K562 (cell line): Measurements from ENCODE around the gene WNK1. TPM values are rescaled to one million over a fixed set of nuclear protein-coding genes. Genes with fewer than 3 reads are reported as not detected.

Experiments used
- ATAC-seq: fragments of 200-7000 bp; cut with Tn5 transposase; 3 replicates; pipeline ENCODE4 v1.9.1; 2020; ENCODE audit warnings: moderate library complexity
- BruUV-seq: library from RNA; stranded (reverse); fragments of 400-500 nt; replicated peaks from 2 replicates; lab custom pipeline; 2021; lab: Mats Ljungman, UMichigan
- CTCF ChIA-PET: fragments of 300-600 bp; formaldehyde crosslinking; extraction: SDS; loops from one replicate; lab custom pipeline; 2021; ENCODE audit warnings: low intra/inter-chr PET ratio; lab: Yijun Ruan, JAX
- POLR2A ChIA-PET: fragments of 300-600, 350-650 bp; sonication (Branson Sonifier 250); formaldehyde crosslinking; extraction: SDS; loops from one replicate; lab custom pipeline; 2021; ENCODE audit warnings: antibody characterized with exemption, inconsistent platforms; lab: Yijun Ruan, JAX
- DNase-seq, 4 experiments: peaks; one replicate each; pipeline versions ENCODE4 v3.0.0 to v3.0.0-alpha.2; 2011 to 2018; ENCODE audit warnings: low spot score in 3 of 4, mixed read lengths in 3 of 4; ENCODE audit errors: extremely low read depth in 1 of 4
- FAIRE-seq: peaks from 2 replicates; lab custom pipeline; 2011; peaks lifted over from hg19 to GRCh38; lab: Jason Lieb, UNC
- H2AFZ ChIP-seq: 2 replicates; pipeline ENCODE4 v1.6.0; 2011; ENCODE audit warnings: low read depth, low read length, control low read depth, inconsistent platforms
- H3K27ac ChIP-seq: fragments of 200-600 bp; 3 replicates; pipeline ENCODE4 v1.8.0; 2011; ENCODE audit warnings: low read depth, mild to moderate bottlenecking, control low read depth, inconsistent platforms, low read length, moderate library complexity, mixed read lengths; ENCODE audit errors: extremely low read depth
- H3K27me3 ChIP-seq, 2 experiments: fragments of 300-600 bp in 1 of 2; 2 replicates in 1 of 2; 3 replicates in 1 of 2; pipeline versions ENCODE4 v1.6.0 to v1.8.0; 2011; ENCODE audit warnings: inconsistent platforms in 2 of 2, low read length in 2 of 2, mild to moderate bottlenecking in 1 of 2, mixed read lengths in 1 of 2, moderate library complexity in 1 of 2; ENCODE audit not compliant: control insufficient read depth in 2 of 2, insufficient read depth in 2 of 2
- H3K36me3 ChIP-seq: fragments of 300-600 bp; 3 replicates; pipeline ENCODE4 v1.8.0; 2011; ENCODE audit warnings: mild to moderate bottlenecking, low read length, inconsistent platforms; ENCODE audit not compliant: control insufficient read depth, insufficient read depth
- H3K4me1 ChIP-seq, 2 experiments: fragments of 200-600 bp in 1 of 2; replicated peaks in 1 of 2; 2 replicates in 1 of 2; 3 replicates in 1 of 2; pipeline versions ENCODE4 v1.5.1 to v1.8.0; 2011; ENCODE audit warnings: inconsistent platforms in 2 of 2, low read length in 2 of 2, mild to moderate bottlenecking in 1 of 2, mixed read lengths in 1 of 2, moderate library complexity in 1 of 2; ENCODE audit not compliant: control insufficient read depth in 2 of 2, insufficient read depth in 2 of 2
- H3K4me2 ChIP-seq: 2 replicates; pipeline ENCODE4 v1.6.1; 2011; ENCODE audit warnings: low read length, control low read depth, inconsistent platforms, mixed read lengths; ENCODE audit not compliant: insufficient read depth
- H3K4me3 ChIP-seq: fragments of 200-600 bp; sonication (generic), shearing (Covaris generic); 2 replicates; pipeline ENCODE4 v1.5.1; 2016; ENCODE audit warnings: control low read depth, inconsistent platforms
- H3K79me2 ChIP-seq: fragments of 200-600 bp; 3 replicates; pipeline ENCODE4 v1.8.0; 2011; ENCODE audit warnings: low read length, inconsistent platforms; ENCODE audit not compliant: control insufficient read depth, insufficient read depth
- H3K9ac ChIP-seq, 2 experiments: 2 replicates each; pipeline versions ENCODE4 v1.6.0 to v1.6.1; 2011; ENCODE audit warnings: low read depth in 2 of 2, low read length in 2 of 2, control low read depth in 1 of 2, inconsistent platforms in 1 of 2, mild to moderate bottlenecking in 1 of 2, mixed read lengths in 1 of 2; ENCODE audit not compliant: insufficient read depth in 1 of 2
- H3K9me1 ChIP-seq: one replicate; pipeline ENCODE4 v1.6.0; 2011; ENCODE audit warnings: inconsistent platforms, mild to moderate bottlenecking, low read length, moderate library complexity; ENCODE audit not compliant: control insufficient read depth, insufficient read depth
- H3K9me3 ChIP-seq: replicated peaks from 2 replicates; pipeline ENCODE4 v1.5.1; 2011; ENCODE audit warnings: low read depth, low read length, inconsistent platforms; ENCODE audit not compliant: control insufficient read depth, insufficient read depth
- H4K20me1 ChIP-seq: replicated peaks from 2 replicates; pipeline ENCODE4 v1.6.1; 2011; ENCODE audit warnings: low read length, inconsistent platforms, mixed read lengths; ENCODE audit not compliant: control insufficient read depth, insufficient read depth
- BDP1 ChIP-seq: IDR thresholded peaks from 3 replicates; pipeline ENCODE4 v1.6.1; 2011; ENCODE audit not compliant: insufficient read length, insufficient read depth
- ILK ChIP-seq: fragments of 450-650 bp; IDR thresholded peaks from 2 replicates; pipeline ENCODE4 v1.6.1; 2016; ENCODE audit warnings: missing genetic modification characterization, low read depth, mild to moderate bottlenecking, missing compliant biosample characterization, moderate library complexity, borderline replicate concordance
- KAT8 ChIP-seq: fragments of 450-650 bp; IDR thresholded peaks from 2 replicates; pipeline ENCODE4 v1.6.1; 2016; ENCODE audit warnings: low read depth, mild to moderate bottlenecking
- PHF8 ChIP-seq: fragments of 200-600 bp; sonication (generic); IDR thresholded peaks from 2 replicates; pipeline ENCODE4 v1.6.1; 2012; ENCODE audit warnings: mixed run types, mild to moderate bottlenecking, inconsistent platforms, low read length, moderate library complexity, borderline replicate concordance
- ZKSCAN8 ChIP-seq: fragments of 200-800 bp; sonication (Bioruptor generic); IDR thresholded peaks from 2 replicates; pipeline ENCODE4 v1.6.1; 2016; ENCODE audit warnings: missing genetic modification characterization, missing compliant biosample characterization
- ZNF3 ChIP-seq: fragments of 250-450 bp; sonication (Bioruptor Pico); IDR thresholded peaks from 2 replicates; pipeline ENCODE4 v1.5.0; 2021; ENCODE audit warnings: mild to moderate bottlenecking, moderate library complexity
- ZNF655 ChIP-seq: fragments of 250-450 bp; sonication (Bioruptor Pico); IDR thresholded peaks from 2 replicates; pipeline ENCODE4 v1.5.0; 2021
- WGBS: fragments of 100-300 bp; shearing (Covaris generic); methylation state at CpG from one replicate; pipeline ENCODE4 v1.1.6; 2016; ENCODE audit warnings: low coverage, mixed read lengths; ENCODE audit not compliant: insufficient coverage; ENCODE audit errors: missing lambda C conversion rate; 5-methylcytosine and 5-hydroxymethylcytosine counted together
- in situ Hi-C: fragments of 300-500 bp; cut with MboI; formaldehyde crosslinking; loops from 4 replicates; pipeline ENCODE4 v1.15.0; 2018; ENCODE audit warnings: inconsistent platforms, mixed read lengths
- intact Hi-C: fragments of 100-400 bp; cut with micrococcal nuclease; formaldehyde crosslinking; loops from 2 replicates; pipeline ENCODE4 v1.14.2; 2022
- polyA plus RNA-seq, 8 experiments: library from polyadenylated mRNA; depleted of rRNA in 4 of 8; stranded (reverse) in 5 of 8; unstranded in 3 of 8; fragments of >200 nt; fragmentation: Nextera tagmentation in 2 of 8; fragmentation: Illumina TruSeq in 1 of 8; extraction: Ambion mirVana in 2 of 8; extraction: Trizol in 1 of 8; gene quantifications; 2 replicates each; pipeline versions ENCODE4 v1.2.1 to v1.2.3, GENCODE V29; 2011 to 2014; ENCODE audit warnings: inconsistent platforms in 1 of 8, missing spikeins in 1 of 8
- total RNA-seq, 7 experiments: library from RNA; depleted of rRNA in 6 of 7; stranded (reverse); fragments of >200 nt in 6 of 7; fragmentation: Illumina TruSeq in 2 of 7; extraction: Trizol in 2 of 7; gene quantifications; 2 replicates each; pipeline versions ENCODE4 v1.2.1 to v1.2.3, GENCODE V29; 2011 to 2021; ENCODE audit warnings: low replicate concordance in 1 of 7
- TF ChIP-seq, protein P1 (sequence below): sonication (generic); formaldehyde crosslinking; IDR thresholded peaks from 2 replicates; pipeline ENCODE4 v1.5.0; 2020; ENCODE audit warnings: missing genetic modification reagents

WNK1 gene
- total and polyA plus RNA-seq, 9 of the 15 experiments (the other 6 are each of a cell fraction or from before 2014, with no cell fraction given) = 4.3 to 73.9 (median 31.0) TPM

- TF ChIP-seq, protein P1, sequence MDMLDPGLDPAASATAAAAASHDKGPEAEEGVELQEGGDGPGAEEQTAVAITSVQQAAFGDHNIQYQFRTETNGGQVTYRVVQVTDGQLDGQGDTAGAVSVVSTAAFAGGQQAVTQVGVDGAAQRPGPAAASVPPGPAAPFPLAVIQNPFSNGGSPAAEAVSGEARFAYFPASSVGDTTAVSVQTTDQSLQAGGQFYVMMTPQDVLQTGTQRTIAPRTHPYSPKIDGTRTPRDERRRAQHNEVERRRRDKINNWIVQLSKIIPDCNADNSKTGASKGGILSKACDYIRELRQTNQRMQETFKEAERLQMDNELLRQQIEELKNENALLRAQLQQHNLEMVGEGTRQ (CRISPR knock-in tag) = peak; percentile 22; the same call in 1 of the 2 replicates
- TF ChIP-seq, all 486 proteins: peak for 9
Measured at GRCh38 chr12:789852-790563, 37.6 kb downstream of the WNK1 start (continued).

- peak overlapping the region; percentile 44; the same call in 1 of the 3 replicates for H3K27ac ChIP-seq
- H3K4me1 ChIP-seq = peaks cover 0 to 16% of the 10 kb centered on the region in 2 experiments; a peak in 3 of 5 replicates
- FAIRE-seq (no peak), ATAC-seq (no peak), DNase-seq (no peak)
- no TSS peak for BruUV-seq
- H3K27me3 ChIP-seq = no peaks in the 10 kb centered on the region
- WGBS = 0% methylated on average over 1 of the region's 1 CpG
- no peak overlapping the region for H2AFZ ChIP-seq
- no peak overlapping the region for H3K9ac ChIP-seq
- H3K9me1 ChIP-seq = no peaks in the 10 kb centered on the region
- ChIA-PET CTCF (no interaction called here), POLR2A (interaction anchor here (1.1 to 1.5 kb wide), 3 partner anchors 9 to 16 kb away, joined by 3 to 4 read pairs (median 4); no protein-coding TSS in a partner anchor)
- no peak for TF ChIP-seq ZNF3 (CRISPR knock-in tag)
- no peak for TF ChIP-seq BDP1
- no peak for TF ChIP-seq ZNF655 (CRISPR knock-in tag)
- TF ChIP-seq ILK = no peak
- TF ChIP-seq ZKSCAN8 = no peak
- no peak for TF ChIP-seq KAT8
- no peak for TF ChIP-seq PHF8
- H4K20me1 ChIP-seq = no peaks in the 10 kb centered on the region; the same call in 1 of the 2 replicates
- H3K79me2 ChIP-seq = peaks cover 99% of the 10 kb centered on the region
- H3K36me3 ChIP-seq = no peaks in the 10 kb centered on the region
- H3K4me3 ChIP-seq = no peak overlapping the region
- in situ Hi-C loops = no loop called here
- no peak overlapping the region for H3K4me2 ChIP-seq
- no peaks in the 10 kb centered on the region; the same call in 1 of the 2 replicates for H3K9me3 ChIP-seq
- intact Hi-C loops = no loop called here
Measured at GRCh38 chr12:790608-791007, 38.2 kb downstream of the WNK1 start.
